Renal pelvis (tissue), 4 donors: Measurements from ENCODE around the gene RIPK4. TPM values are rescaled to one million over a fixed set of nuclear protein-coding genes. Genes with fewer than 3 reads are reported as not detected.
"Not testable (repeated sequence)": the region's sequence is repeated elsewhere in the genome, so short reads cannot be mapped to it uniquely, and the experiment has no call there.

ENCODE experiments used
- DNase-seq: peaks from one replicate; pipeline ENCODE4 v3.0.0-alpha.2; 2013
- polyA plus RNA-seq, 3 donors: library from polyadenylated mRNA; unstranded; fragments of 120-200 nt; gene quantifications; one replicate each; pipeline ENCODE4 v1.2.1, GENCODE V29; 2013; ENCODE audit not compliant: insufficient read length in 3 of 3

RIPK4 gene
- polyA plus RNA-seq, 3 donors = 19.9 to 25.3 (median 23.2) TPM

GRCh38 chr21:41699311-41699710 lies 67.5 kb downstream of the RIPK4 start:
- no peak for DNase-seq

GRCh38 chr21:41698071-41698470 lies 68.8 kb downstream of the RIPK4 start:
- DNase-seq = no peak

GRCh38 chr21:41695513-41695912 lies 71.3 kb downstream of the RIPK4 start:
- DNase-seq = no peak

- DNase-seq = not testable (repeated sequence)
Observed at GRCh38 chr21:41694042-41694441, 72.8 kb downstream of the RIPK4 start.

GRCh38 chr21:41692185-41692565 lies 74.7 kb downstream of the RIPK4 start:
- DNase-seq = no peak

GRCh38 chr21:41691205-41692184 lies 75.4 kb downstream of the RIPK4 start:
- DNase-seq = no peak

Other genes with a start within 250 kb of the RIPK4 start
- 1 to 10 TPM; 6.8 to 8.1 (median 7.8) TPM for gene PRDM15, start 112.3 kb upstream of the RIPK4 start, polyA plus RNA-seq
- 10 to 100 TPM; 13.2 to 20.0 (median 19.7) TPM for gene C2CD2, start 187.0 kb upstream of the RIPK4 start, polyA plus RNA-seq
- 10 to 100 TPM in 2 of 3 donors, 1 to 10 TPM in 1; 8.8 to 11.0 (median 10.5) TPM for gene ZBTB21, start 243.3 kb upstream of the RIPK4 start, polyA plus RNA-seq